ENCODE results near the gene RPTOR.

DNA sequence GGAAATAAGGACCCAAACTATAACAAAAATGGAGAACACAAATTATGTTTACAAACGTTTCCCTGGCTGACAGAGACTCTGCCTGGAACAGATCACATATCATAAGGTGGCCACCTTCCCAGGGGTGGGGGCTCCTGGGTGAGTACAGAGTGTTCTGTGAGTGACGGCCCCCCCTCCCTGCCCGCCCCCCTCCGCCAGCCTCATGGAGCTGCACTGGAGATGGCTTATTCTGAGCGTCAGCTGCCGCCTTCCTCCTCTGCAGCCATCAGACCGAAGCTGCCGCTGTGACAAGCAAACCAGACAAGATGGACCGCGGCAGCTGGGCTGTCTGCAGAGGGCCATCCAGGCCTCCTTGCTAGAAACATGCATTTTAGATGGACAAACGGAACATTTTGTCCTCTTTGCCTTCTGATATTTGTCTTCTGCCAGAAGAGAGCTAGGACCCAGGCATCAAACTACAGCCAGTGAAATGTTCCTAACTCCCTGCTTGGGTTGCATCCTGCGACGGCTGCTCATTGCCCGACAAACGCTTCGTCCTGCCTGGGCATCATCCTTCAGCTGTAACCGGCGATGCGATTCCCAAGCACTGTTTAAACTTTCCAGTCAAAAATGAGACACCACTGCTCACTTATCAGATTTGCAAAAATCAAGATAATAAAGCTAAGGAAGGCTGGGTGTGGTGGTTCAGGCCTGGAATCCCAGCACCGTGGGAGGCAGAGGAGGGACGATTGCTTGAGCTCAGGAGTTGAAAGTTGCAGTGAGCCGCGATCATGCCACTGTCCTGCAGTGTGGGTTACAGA is 15.3 kb upstream of the RPTOR start:
- TF ChIP-seq, protein P1, sequence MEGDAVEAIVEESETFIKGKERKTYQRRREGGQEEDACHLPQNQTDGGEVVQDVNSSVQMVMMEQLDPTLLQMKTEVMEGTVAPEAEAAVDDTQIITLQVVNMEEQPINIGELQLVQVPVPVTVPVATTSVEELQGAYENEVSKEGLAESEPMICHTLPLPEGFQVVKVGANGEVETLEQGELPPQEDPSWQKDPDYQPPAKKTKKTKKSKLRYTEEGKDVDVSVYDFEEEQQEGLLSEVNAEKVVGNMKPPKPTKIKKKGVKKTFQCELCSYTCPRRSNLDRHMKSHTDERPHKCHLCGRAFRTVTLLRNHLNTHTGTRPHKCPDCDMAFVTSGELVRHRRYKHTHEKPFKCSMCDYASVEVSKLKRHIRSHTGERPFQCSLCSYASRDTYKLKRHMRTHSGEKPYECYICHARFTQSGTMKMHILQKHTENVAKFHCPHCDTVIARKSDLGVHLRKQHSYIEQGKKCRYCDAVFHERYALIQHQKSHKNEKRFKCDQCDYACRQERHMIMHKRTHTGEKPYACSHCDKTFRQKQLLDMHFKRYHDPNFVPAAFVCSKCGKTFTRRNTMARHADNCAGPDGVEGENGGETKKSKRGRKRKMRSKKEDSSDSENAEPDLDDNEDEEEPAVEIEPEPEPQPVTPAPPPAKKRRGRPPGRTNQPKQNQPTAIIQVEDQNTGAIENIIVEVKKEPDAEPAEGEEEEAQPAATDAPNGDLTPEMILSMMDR (conservative IDR thresholded peaks at IDR 0.05; ENCODE audit: low read length) = no peak
- no peak for TF ChIP-seq EZH2phosphoT487 (IDR thresholded peaks at IDR 0.05; ENCODE audit: borderline replicate concordance, low read depth, low read length)

All from OCI-LY7 (cell line).